Esophagus squamous epithelium (tissue), 4 donors: ENCODE results near the gene MOV10.

ENCODE experiments used
- POLR2A ChIP-seq, 4 donors: fragments of 450-650 bp; IDR thresholded peaks; one replicate each; pipeline ENCODE4 v1.6.1; 2017; ENCODE audit warnings: antibody characterized with exemption in 4 of 4, mild to moderate bottlenecking in 4 of 4, moderate library complexity in 3 of 4
- TF ChIP-seq, protein P1 (sequence below), 6 experiments: fragments of 450-650 bp in 4 of 6; fragments of 200-600 bp in 2 of 6; sonication (generic) in 2 of 6; IDR thresholded peaks; one replicate each; pipeline ENCODE4 v1.5.1; 2016 to 2019; ENCODE audit warnings: antibody characterized with exemption in 6 of 6, mild to moderate bottlenecking in 4 of 6, moderate library complexity in 4 of 6

DNA sequence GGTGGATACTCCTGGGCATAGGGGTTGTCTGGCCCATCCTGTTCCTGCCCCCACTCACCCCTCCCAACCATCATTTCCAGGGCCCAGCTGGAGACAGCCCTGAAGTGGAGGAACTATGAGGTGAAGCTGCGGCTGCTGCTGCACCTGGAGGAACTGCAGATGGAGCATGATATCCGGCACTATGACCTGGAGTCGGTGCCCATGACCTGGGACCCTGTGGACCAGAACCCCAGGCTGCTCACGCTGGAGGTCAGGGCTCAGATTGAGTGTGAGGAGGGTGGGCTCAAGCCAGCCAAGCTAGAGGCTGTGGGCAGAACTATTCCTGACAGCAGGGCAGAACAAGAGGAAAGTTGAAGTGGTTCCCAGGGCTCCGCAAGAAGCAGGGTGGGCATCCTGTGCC lies 18.2 kb downstream of the MOV10 start:
- TF ChIP-seq, protein P1, sequence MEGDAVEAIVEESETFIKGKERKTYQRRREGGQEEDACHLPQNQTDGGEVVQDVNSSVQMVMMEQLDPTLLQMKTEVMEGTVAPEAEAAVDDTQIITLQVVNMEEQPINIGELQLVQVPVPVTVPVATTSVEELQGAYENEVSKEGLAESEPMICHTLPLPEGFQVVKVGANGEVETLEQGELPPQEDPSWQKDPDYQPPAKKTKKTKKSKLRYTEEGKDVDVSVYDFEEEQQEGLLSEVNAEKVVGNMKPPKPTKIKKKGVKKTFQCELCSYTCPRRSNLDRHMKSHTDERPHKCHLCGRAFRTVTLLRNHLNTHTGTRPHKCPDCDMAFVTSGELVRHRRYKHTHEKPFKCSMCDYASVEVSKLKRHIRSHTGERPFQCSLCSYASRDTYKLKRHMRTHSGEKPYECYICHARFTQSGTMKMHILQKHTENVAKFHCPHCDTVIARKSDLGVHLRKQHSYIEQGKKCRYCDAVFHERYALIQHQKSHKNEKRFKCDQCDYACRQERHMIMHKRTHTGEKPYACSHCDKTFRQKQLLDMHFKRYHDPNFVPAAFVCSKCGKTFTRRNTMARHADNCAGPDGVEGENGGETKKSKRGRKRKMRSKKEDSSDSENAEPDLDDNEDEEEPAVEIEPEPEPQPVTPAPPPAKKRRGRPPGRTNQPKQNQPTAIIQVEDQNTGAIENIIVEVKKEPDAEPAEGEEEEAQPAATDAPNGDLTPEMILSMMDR (IDR thresholded peaks at IDR 0.05): no peak
- TF ChIP-seq POLR2A (IDR thresholded peaks at IDR 0.05): no peak
